Suprapubic skin (tissue), 4 donors: ENCODE results near the gene PRTG. TPM values are rescaled to one million over a fixed set of nuclear protein-coding genes. Genes with fewer than 3 reads are reported as not detected.

ENCODE experiments used
- DNase-seq, 2 donors: peaks; one replicate each; pipeline ENCODE4 v3.0.0-alpha.2; 2019; ENCODE audit warnings: low spot score in 2 of 2
- H3K27ac ChIP-seq: fragments of 200-600 bp; sonication (generic); one replicate; pipeline ENCODE4 v1.5.1; 2019
- H3K27me3 ChIP-seq: fragments of 200-600 bp; sonication (generic); one replicate; pipeline ENCODE4 v1.5.1; 2019
- H3K36me3 ChIP-seq: fragments of 200-600 bp; sonication (generic); one replicate; pipeline ENCODE4 v1.5.1; 2019
- H3K4me1 ChIP-seq: fragments of 200-600 bp; sonication (generic); one replicate; pipeline ENCODE4 v1.5.1; 2019
- H3K4me3 ChIP-seq: fragments of 200-600 bp; sonication (generic); one replicate; pipeline ENCODE4 v1.5.1; 2019; ENCODE audit warnings: mild to moderate bottlenecking
- H3K9me3 ChIP-seq: fragments of 200-600 bp; sonication (generic); one replicate; pipeline ENCODE4 v1.5.1; 2019
- EP300 ChIP-seq: sonication (generic); formaldehyde crosslinking; IDR thresholded peaks from one replicate; pipeline ENCODE4 v1.6.1; 2017; ENCODE audit warnings: antibody characterized with exemption
- POLR2A ChIP-seq, 2 donors: fragments of 450-650 bp; IDR thresholded peaks; one replicate each; pipeline ENCODE4 v1.6.1; 2017; ENCODE audit warnings: antibody characterized with exemption in 2 of 2, mild to moderate bottlenecking in 2 of 2, moderate library complexity in 2 of 2
- POLR2AphosphoS5 ChIP-seq, 3 donors: sonication (generic); formaldehyde crosslinking; IDR thresholded peaks; one replicate each; pipeline ENCODE4 v1.6.1; 2017; ENCODE audit warnings: antibody characterized with exemption in 3 of 3
- WGBS: methylation state at CpG from one replicate; pipeline ENCODE4 v1.1.5; 2018; 5-methylcytosine and 5-hydroxymethylcytosine counted together
- total RNA-seq, 4 donors: library from RNA; depleted of rRNA; stranded (reverse); fragments of >200 nt; gene quantifications; one replicate each; pipeline ENCODE4 v1.1.0, GENCODE V29; 2016
- TF ChIP-seq, protein P1 (sequence below), 2 donors: fragments of 200-600 bp in 1 of 2; fragments of 450-650 bp in 1 of 2; sonication (generic) in 1 of 2; IDR thresholded peaks; one replicate each; pipeline ENCODE4 v1.5.1; 2016 to 2019; ENCODE audit warnings: antibody characterized with exemption in 2 of 2, mild to moderate bottlenecking in 1 of 2, moderate library complexity in 1 of 2

Gene PRTG
- total RNA-seq, 4 donors from 2014 or later: 0.08 to 0.49 (median 0.24) TPM; not detected in 1

GRCh38 chr15:55638764-55639163, 104.2 kb downstream of the PRTG start:
- no peak for TF ChIP-seq POLR2AphosphoS5 (IDR thresholded peaks at IDR 0.05)
- TF ChIP-seq, protein P1, sequence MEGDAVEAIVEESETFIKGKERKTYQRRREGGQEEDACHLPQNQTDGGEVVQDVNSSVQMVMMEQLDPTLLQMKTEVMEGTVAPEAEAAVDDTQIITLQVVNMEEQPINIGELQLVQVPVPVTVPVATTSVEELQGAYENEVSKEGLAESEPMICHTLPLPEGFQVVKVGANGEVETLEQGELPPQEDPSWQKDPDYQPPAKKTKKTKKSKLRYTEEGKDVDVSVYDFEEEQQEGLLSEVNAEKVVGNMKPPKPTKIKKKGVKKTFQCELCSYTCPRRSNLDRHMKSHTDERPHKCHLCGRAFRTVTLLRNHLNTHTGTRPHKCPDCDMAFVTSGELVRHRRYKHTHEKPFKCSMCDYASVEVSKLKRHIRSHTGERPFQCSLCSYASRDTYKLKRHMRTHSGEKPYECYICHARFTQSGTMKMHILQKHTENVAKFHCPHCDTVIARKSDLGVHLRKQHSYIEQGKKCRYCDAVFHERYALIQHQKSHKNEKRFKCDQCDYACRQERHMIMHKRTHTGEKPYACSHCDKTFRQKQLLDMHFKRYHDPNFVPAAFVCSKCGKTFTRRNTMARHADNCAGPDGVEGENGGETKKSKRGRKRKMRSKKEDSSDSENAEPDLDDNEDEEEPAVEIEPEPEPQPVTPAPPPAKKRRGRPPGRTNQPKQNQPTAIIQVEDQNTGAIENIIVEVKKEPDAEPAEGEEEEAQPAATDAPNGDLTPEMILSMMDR (IDR thresholded peaks at IDR 0.05): no peak
- no peak for TF ChIP-seq EP300
- TF ChIP-seq POLR2A (IDR thresholded peaks at IDR 0.05): no peak
- Histone ChIP-seq H3K36me3 (no peaks in the 10 kb centered on the region), H3K27ac (no peak overlapping the region), H3K27me3 (no peaks in the 10 kb centered on the region), H3K9me3 (no peaks in the 10 kb centered on the region), H3K4me3 (no peak overlapping the region), H3K4me1 (no peaks in the 10 kb centered on the region)
- 92% methylated on average over 1 of the region's 1 CpG for WGBS
- DNase-seq: no peak

- Histone ChIP-seq H3K4me3 (no peak overlapping the region), H3K36me3 (no peaks in the 10 kb centered on the region), H3K27me3 (no peaks in the 10 kb centered on the region), H3K4me1 (no peaks in the 10 kb centered on the region), H3K27ac (no peak overlapping the region), H3K9me3 (no peaks in the 10 kb centered on the region)
- no peak for TF ChIP-seq POLR2AphosphoS5 (IDR thresholded peaks at IDR 0.05)
- TF ChIP-seq, protein P1 (IDR thresholded peaks at IDR 0.05): no peak
- TF ChIP-seq EP300: no peak
- no peak for TF ChIP-seq POLR2A (IDR thresholded peaks at IDR 0.05)
- no peak for DNase-seq
- WGBS: 92% methylated on average over 3 of the region's 3 CpGs
These were observed 105.9 kb downstream of the PRTG start for GRCh38 chr15:55637086-55637485.

- no peak for TF ChIP-seq EP300
- TF ChIP-seq POLR2AphosphoS5 (IDR thresholded peaks at IDR 0.05): no peak
- TF ChIP-seq, protein P1 (IDR thresholded peaks at IDR 0.05): no peak
- no peak for TF ChIP-seq POLR2A (IDR thresholded peaks at IDR 0.05)
- Histone ChIP-seq H3K4me3 (no peak overlapping the region), H3K27me3 (no peaks in the 10 kb centered on the region), H3K4me1 (no peaks in the 10 kb centered on the region), H3K9me3 (no peaks in the 10 kb centered on the region), H3K27ac (no peak overlapping the region), H3K36me3 (no peaks in the 10 kb centered on the region)
- no peak for DNase-seq
- WGBS: 78% methylated on average over 1 of the region's 1 CpG
These were observed 109.2 kb downstream of the PRTG start for GRCh38 chr15:55633731-55634130.

- Histone ChIP-seq H3K4me1 (peaks cover 6% of the 10 kb centered on the region), H3K27ac (no peak overlapping the region), H3K27me3 (no peaks in the 10 kb centered on the region), H3K9me3 (no peaks in the 10 kb centered on the region), H3K36me3 (no peaks in the 10 kb centered on the region), H3K4me3 (no peak overlapping the region)
- no peak for DNase-seq
- no peak for TF ChIP-seq POLR2AphosphoS5 (IDR thresholded peaks at IDR 0.05)
- TF ChIP-seq, protein P1 (IDR thresholded peaks at IDR 0.05): no peak
- 89% methylated on average over 2 of the region's 2 CpGs for WGBS
These were observed 110.5 kb downstream of the PRTG start for GRCh38 chr15:55632434-55632833.

DNA sequence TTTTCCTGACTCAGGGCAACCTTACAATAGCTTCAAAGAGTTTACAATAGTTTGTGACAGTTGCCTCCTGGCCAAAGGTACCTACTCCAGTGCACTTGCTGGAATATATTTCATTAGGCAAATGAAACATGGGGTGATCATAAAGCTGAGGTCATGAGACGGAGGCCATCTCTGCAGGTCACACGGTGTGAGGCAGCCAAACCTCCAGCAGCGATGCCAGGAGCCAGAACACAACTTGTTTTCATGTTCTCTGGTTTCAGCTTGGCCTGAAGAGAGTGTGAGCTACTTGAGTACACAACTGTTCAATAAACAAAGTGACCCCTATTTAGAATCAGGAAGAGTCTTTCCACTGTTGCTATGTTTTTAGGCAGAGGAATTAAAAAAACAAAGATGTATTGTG, 112.1 kb downstream of the PRTG start:
- no peaks in the 10 kb centered on the region for H3K27me3 ChIP-seq
- H3K9me3 ChIP-seq: no peaks in the 10 kb centered on the region
- no peak for TF ChIP-seq EP300
- no peak for TF ChIP-seq POLR2A (IDR thresholded peaks at IDR 0.05)
- H3K4me1 ChIP-seq: peaks cover 6% of the 10 kb centered on the region
- DNase-seq: no peak
- H3K36me3 ChIP-seq: no peaks in the 10 kb centered on the region
- no peak overlapping the region for H3K4me3 ChIP-seq
- no peak overlapping the region for H3K27ac ChIP-seq
- 84% methylated on average over 3 of the region's 3 CpGs for WGBS

DNA sequence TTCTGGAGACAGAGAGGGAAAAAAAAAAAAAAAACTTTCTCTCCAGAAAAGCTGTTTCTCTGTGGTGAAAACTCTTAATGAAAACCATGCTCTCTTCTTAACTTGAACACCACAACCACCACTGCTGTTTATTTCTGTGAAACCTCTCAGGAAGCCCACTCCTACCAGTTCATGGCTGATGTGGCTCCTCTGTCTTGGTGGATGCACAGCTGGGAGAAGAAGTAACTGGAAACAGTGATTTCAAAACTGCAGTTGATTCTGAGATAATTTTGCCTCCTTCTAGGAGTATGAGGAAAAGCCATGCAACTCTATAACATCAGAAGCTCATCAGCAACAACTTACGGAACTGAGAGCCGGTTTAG, 114.6 kb downstream of the PRTG start:
- Histone ChIP-seq H3K4me3 (no peak overlapping the region), H3K4me1 (peaks cover 6% of the 10 kb centered on the region), H3K9me3 (no peaks in the 10 kb centered on the region), H3K36me3 (no peaks in the 10 kb centered on the region), H3K27ac (peak overlapping the region; percentile 40), H3K27me3 (no peaks in the 10 kb centered on the region)
- TF ChIP-seq EP300 (no peak), POLR2A (IDR thresholded peaks at IDR 0.05) (no peak), POLR2AphosphoS5 (IDR thresholded peaks at IDR 0.05) (no peak)
- TF ChIP-seq, protein P1 (IDR thresholded peaks at IDR 0.05): no peak
- 87% methylated on average over 2 of the region's 2 CpGs for WGBS
- DNase-seq: no peak
